Gastrocnemius medialis (tissue), 4 donors: Measurements from ENCODE around the gene PARD3B.

Experiments
- POLR2A ChIP-seq, 2 donors: fragments of 450-650 bp; IDR thresholded peaks; one replicate each; pipeline ENCODE4 v1.6.1; 2017; ENCODE audit warnings: antibody characterized with exemption in 2 of 2, mild to moderate bottlenecking in 2 of 2, moderate library complexity in 2 of 2
- TF ChIP-seq, protein P1 (sequence below), 5 experiments: fragments of 450-650 bp in 3 of 5; fragments of 200-600 bp in 2 of 5; sonication (generic) in 2 of 5; IDR thresholded peaks in 4 of 5; conservative IDR thresholded peaks in 1 of 5; 1 replicate in 4 of 5; 2 replicates in 1 of 5; pipeline ENCODE4 v1.5.1; 2016 to 2019; ENCODE audit warnings: antibody characterized with exemption in 5 of 5, mild to moderate bottlenecking in 3 of 5, moderate library complexity in 3 of 5

- TF ChIP-seq POLR2A (IDR thresholded peaks at IDR 0.05) = no peak
- TF ChIP-seq, protein P1, sequence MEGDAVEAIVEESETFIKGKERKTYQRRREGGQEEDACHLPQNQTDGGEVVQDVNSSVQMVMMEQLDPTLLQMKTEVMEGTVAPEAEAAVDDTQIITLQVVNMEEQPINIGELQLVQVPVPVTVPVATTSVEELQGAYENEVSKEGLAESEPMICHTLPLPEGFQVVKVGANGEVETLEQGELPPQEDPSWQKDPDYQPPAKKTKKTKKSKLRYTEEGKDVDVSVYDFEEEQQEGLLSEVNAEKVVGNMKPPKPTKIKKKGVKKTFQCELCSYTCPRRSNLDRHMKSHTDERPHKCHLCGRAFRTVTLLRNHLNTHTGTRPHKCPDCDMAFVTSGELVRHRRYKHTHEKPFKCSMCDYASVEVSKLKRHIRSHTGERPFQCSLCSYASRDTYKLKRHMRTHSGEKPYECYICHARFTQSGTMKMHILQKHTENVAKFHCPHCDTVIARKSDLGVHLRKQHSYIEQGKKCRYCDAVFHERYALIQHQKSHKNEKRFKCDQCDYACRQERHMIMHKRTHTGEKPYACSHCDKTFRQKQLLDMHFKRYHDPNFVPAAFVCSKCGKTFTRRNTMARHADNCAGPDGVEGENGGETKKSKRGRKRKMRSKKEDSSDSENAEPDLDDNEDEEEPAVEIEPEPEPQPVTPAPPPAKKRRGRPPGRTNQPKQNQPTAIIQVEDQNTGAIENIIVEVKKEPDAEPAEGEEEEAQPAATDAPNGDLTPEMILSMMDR (IDR thresholded peaks at IDR 0.05 in 4 of 5, conservative IDR thresholded peaks at IDR 0.05 in 1 of 5) = no peak
Observed at GRCh38 chr2:204664708-204665121, 119.4 kb downstream of the PARD3B start.
